A549 treated with RU486 at 1 μM for 4 hours (cell line): Measurements from ENCODE around the gene ACVR1C. TPM values are rescaled to one million over a fixed set of nuclear protein-coding genes. Genes with fewer than 3 reads are reported as not detected.

ENCODE experiments used
- total RNA-seq: library from RNA; stranded (reverse); fragments of 200-300 nt; extraction: Qiagen RNA extraction; gene quantifications from 5 replicates; pipeline ENCODE4 v1.2.3, GENCODE V29; 2022; ENCODE audit warnings: low read depth

The ACVR1C gene
- 0.01 to 0.06 TPM in 2 of 5 replicates, not detected in the others for total RNA-seq

DNA sequence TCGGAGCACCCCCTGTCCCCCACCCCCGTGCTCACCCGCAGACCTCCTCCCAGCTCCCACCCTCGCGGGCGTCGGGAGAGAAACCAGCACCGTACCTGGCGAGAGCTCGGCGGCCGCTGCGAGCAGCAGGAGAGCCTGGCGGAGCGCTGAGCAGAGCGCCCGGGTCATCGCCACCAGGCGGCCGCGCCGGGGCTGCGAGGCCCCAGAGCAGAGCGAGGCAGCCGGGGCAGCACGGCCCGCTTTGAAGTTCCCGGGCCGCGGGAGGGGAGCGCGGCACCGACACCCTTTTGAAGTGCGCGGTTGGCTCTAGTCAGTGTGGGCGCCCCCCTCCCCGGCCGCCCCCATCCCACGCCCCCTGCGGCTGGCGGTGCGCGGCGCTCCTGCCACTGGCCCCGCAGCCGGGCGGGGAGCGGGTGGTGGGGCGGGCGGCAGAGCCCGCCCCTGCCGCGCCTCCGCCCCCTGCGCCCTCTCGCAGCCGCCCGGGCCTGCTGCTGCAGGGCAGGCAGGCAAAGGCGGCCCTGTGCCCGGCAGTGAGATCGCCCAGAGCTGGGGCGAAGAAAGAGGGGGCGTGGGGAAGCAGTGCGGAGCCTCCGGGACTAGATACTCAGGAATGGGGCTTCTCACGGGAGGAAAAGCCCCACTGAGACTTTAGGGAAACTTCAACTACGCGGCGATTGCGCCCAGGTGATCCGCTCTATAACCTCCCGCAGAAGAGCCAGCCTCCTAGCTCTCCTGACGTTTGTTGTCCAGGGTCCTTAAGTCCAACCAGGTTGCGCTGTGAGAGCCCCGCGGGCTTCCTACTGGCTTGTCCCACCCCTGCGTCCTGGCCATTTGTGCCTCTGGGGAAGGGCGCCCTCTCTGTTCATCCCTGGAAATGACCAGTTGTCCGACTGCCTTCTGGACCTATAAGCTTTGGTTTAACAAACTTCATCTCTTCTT lies at the start of gene ACVR1C:
Gene ACVR1C, minus strand, starts transcription at position 388 of the 939 bp plus-strand sequence. Its CDS starts 220 bp downstream, at position 168.

Other genes with a start within 250 kb of the ACVR1C start
- not detected in 5 replicates for gene CYTIP, start 184.8 kb downstream of the ACVR1C start, total RNA-seq
- 25.4 to 34.6 TPM (median 31.0 TPM) in 5 replicates for gene ACVR1, start 247.5 kb upstream of the ACVR1C start, total RNA-seq